ENCODE data around the gene SRSF3. TPM values are rescaled to one million over a fixed set of nuclear protein-coding genes. Genes with fewer than 3 reads are reported as not detected.
"Not testable (repeated sequence)": the region's sequence is repeated elsewhere in the genome, so short reads cannot be mapped to it uniquely, and the experiment has no call there.

The SRSF3 gene
- total RNA-seq, 2 experiments from 2014 or later = 389 to 396 TPM

DNA sequence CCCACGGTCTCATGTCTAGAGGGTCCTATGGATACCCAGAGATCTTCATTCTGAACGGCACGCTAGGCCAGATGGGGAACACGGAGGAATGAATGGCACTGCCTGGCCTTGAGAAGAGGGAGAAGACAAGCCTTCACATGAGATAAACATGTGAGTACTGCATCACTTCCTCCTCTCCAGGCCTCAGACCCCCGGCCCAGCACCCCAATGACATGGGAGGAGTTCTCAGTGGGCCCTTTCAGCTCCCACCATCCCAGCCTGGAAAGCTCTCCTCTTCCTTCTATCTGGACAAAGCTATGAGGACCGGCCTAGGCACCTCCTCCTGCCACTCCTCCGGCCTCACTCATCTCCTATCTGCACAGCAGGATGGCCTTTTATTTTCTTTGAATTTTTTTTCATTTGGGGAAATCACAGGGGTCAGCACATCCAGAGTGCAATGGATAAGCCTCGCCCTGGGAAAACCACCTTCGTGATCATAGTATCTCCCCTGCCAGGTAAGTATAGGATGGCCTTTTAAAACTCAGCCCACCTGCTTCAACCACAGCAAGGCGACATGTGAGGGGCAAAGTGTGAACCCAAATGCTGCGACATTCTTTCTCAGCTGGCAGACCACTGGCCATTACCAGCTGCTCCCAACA is 45.1 kb downstream of the SRSF3 start:
- no peak for DNase-seq
- no peak for ATAC-seq (ENCODE audit: low read depth)
- no peak overlapping the region for H3K4me3 Mint-ChIP-seq
- H3K4me1 Mint-ChIP-seq = no peaks in the 10 kb centered on the region
- H3K27me3 Mint-ChIP-seq = peaks cover 6% of the 10 kb centered on the region
- H3K36me3 Mint-ChIP-seq = no peaks in the 10 kb centered on the region
- H3K9me3 Mint-ChIP-seq = no peaks in the 10 kb centered on the region
- POLR2A ChIA-PET = no interaction called here
- H3K27ac Mint-ChIP-seq = no peak overlapping the region

DNA sequence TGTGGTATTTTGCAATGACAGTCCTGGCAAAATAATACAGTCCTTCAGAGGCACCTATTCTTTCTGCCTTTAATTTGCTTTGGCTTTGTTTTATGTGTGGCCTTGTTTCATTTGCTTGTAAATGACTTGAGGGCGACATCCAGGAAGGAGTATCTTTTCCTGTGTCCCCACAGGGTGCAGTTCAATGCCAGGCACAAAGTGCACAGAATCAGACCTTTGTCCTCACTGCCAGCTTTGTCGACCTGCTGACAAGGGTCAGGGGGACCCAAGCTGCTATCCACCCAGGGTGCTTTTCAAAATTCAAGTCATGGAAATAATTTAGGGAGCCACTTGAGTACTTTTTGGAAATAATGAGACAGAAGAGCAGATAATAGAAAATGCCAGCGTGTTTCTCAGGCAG is 47.4 kb downstream of the SRSF3 start:
- Mint-ChIP-seq H3K4me3 (no peak overlapping the region), H3K27me3 (peaks cover 5% of the 10 kb centered on the region), H3K4me1 (no peaks in the 10 kb centered on the region), H3K36me3 (no peaks in the 10 kb centered on the region), H3K27ac (no peak overlapping the region), H3K9me3 (no peaks in the 10 kb centered on the region)
- DNase-seq = no peak
- POLR2A ChIA-PET = no interaction called here
- ATAC-seq (ENCODE audit: low read depth) = no peak

DNA sequence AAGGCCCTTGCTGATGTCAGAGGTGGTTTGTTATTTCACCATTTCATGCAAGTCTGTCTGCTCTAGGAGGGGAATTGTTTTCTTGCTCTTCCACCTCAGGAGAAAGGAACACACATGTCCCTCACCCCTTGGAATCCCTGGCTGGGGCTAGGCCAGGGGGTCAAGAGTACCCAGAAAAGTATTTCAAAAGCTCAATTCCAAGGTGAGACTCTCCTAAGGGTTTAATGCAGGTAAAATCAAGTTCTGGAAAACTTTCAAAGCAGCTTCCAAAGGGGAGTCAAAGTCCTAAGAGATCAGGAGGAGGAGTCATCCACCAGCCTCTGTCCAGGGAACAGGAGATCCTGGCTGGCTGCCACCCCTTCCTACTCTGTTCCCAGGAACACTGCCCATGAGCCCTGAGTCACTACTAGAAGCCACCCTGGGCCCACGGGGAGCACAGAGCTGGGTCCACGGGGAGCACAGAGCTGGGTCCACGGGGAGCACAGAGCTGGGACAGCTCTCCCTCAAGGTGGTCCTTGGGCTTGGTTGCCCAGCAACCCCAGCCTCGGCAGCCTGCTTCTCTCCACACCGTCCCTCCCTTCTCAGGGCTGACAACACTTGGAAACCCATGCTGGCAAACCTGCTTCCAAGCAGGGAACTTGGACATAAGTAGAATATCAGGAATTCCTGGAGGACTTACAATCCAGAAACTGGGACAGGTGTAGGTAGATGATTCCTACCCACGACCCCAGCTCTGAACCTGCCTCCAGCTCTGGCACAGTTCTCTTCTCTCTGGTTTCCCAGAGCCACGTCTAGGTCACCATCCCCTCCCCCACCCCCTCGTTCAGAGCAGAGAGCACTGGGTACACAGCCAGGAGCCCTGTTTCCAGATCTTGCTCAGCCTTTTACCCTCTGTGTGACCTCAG is 49.0 kb downstream of the SRSF3 start:
- peaks cover 8% of the 10 kb centered on the region for H3K27me3 Mint-ChIP-seq
- H3K36me3 Mint-ChIP-seq = no peaks in the 10 kb centered on the region

DNA sequence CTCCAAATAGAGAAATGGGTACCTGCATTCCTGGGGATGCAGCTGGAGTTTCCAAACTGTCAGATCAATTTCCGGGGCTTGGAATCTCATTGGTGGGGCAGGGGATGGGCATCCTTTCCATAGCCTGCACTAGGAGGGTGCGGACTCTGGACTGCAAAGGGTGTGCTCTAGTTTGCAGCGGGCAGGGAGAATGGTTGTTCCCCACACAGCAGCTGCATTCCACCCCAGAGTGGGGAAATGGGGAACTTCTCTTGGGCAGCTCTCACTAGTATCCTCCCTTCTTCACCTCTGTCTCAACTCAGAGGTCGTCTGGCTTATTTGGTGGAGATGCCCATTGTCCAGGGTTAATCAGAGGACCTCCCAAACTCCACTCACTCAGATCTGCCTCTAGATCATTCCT is 49.8 kb downstream of the SRSF3 start:
- ATAC-seq (ENCODE audit: low read depth) = no peak
- no peak overlapping the region for H3K4me3 Mint-ChIP-seq
- no peaks in the 10 kb centered on the region for H3K4me1 Mint-ChIP-seq
- POLR2A ChIA-PET = no interaction called here
- no peak overlapping the region for H3K27ac Mint-ChIP-seq
- no peaks in the 10 kb centered on the region for H3K36me3 Mint-ChIP-seq
- no peak for DNase-seq
- H3K9me3 Mint-ChIP-seq = no peaks in the 10 kb centered on the region
- peaks cover 8% of the 10 kb centered on the region for H3K27me3 Mint-ChIP-seq

More for the DNA sequence above, 49.0 kb downstream of the SRSF3 start:
- DNase-seq = no peak
- Mint-ChIP-seq H3K4me1 (no peaks in the 10 kb centered on the region), H3K4me3 (no peak overlapping the region), H3K9me3 (no peaks in the 10 kb centered on the region), H3K27ac (no peak overlapping the region)
- no peak for ATAC-seq (ENCODE audit: low read depth)
- POLR2A ChIA-PET = no interaction called here

DNA sequence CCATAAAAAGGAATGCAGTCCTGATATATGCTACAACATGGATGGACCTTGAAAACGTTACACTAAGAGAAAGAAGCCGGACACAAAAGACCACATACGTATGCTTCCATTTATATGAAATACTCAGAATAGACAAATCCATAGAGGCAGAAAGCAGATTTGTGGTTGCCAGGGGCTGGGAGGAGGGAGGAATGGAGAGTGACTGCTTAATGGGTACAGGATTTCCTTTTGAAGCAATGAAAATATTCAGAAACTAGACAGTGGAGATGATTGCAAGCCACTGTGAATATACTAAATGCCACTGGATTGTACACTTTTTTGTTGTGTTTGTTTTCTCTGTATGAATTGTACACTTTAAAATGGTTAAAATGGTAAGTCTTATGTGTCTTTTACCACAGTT is 54.9 kb downstream of the SRSF3 start:
- peaks cover 31% of the 10 kb centered on the region for H3K27me3 Mint-ChIP-seq
- no peaks in the 10 kb centered on the region for H3K9me3 Mint-ChIP-seq
- H3K36me3 Mint-ChIP-seq = no peaks in the 10 kb centered on the region
- no peak for DNase-seq
- no peak overlapping the region for H3K27ac Mint-ChIP-seq
- POLR2A ChIA-PET = no interaction called here
- no peak overlapping the region for H3K4me3 Mint-ChIP-seq
- no peak for ATAC-seq (ENCODE audit: low read depth)
- no peaks in the 10 kb centered on the region for H3K4me1 Mint-ChIP-seq

DNA sequence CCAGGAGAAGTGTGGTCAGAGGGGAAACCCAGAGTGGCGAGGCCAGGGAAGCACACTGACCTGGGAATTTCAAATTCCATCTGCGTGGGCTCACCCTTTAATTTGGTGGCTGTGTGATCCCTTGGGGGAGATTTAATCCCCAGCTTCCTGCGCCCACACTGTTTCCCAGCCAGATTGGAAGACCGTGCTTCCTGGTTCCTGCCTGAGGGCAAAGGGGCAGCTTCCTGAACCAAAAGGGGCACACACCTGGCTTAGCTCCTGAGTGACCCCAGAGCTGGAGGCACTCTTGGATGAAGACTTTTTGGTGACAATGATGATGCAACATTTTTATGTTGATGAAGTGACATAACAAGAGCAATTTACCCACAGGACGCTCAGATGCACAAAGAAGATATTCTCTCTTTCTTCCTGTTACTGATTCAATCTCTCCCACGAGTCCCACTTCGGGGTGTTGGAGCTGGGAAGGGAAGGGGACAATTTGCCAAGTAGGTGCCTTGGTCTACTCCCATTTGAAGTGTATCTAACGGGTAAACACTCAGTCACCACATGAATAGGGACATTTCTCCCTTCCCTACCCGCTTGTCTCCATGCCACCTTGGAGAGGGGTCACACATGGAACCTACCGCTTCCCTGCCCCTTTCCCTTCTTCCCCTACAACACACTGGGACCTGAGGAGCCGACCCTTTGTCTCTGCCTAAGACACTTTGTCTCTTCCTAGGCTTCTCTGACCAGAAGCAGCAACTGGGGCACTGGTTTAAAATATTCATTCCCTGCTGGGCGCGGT is 55.7 kb downstream of the SRSF3 start:
- Mint-ChIP-seq H3K9me3 (no peaks in the 10 kb centered on the region), H3K36me3 (no peaks in the 10 kb centered on the region), H3K4me3 (no peak overlapping the region), H3K27me3 (peaks cover 38% of the 10 kb centered on the region), H3K27ac (no peak overlapping the region), H3K4me1 (no peaks in the 10 kb centered on the region)
- ATAC-seq (ENCODE audit: low read depth) = no peak
- POLR2A ChIA-PET = no interaction called here
- DNase-seq = no peak

DNA sequence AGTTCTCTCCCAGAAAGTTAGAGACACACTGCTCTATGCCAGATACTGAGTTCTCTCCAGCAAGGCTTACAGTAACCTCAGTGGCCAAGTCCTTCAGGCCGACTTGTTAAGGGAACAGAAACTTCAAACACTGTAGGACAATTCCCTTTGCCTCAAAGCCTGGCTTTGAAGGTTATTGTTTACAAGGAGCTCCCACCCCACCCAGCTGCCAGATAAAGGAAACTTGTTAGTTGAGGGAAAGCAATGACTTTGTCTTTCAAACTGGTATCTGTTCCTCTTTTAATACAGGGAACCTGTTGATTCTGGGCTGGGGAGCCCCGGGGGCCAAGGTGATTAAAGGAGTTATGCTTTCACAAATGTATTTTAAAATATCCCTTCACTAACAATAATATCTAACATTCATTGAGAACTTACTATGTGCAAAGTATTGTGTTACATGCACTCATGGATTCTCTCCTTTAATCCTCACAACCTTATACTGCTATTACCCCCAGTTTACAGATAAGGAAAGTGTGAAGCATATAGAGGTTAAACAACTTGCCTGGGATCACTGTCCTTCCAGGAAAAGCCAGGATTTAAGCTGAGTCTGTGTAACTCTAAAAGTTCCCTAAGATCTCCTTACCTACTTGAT is 56.8 kb downstream of the SRSF3 start:
- Mint-ChIP-seq H3K27me3 (peaks cover 45% of the 10 kb centered on the region), H3K9me3 (no peaks in the 10 kb centered on the region), H3K4me3 (no peak overlapping the region), H3K4me1 (peaks cover 4% of the 10 kb centered on the region), H3K27ac (no peak overlapping the region), H3K36me3 (no peaks in the 10 kb centered on the region)
- DNase-seq = no peak
- POLR2A ChIA-PET = no interaction called here
- no peak for ATAC-seq (ENCODE audit: low read depth)

DNA sequence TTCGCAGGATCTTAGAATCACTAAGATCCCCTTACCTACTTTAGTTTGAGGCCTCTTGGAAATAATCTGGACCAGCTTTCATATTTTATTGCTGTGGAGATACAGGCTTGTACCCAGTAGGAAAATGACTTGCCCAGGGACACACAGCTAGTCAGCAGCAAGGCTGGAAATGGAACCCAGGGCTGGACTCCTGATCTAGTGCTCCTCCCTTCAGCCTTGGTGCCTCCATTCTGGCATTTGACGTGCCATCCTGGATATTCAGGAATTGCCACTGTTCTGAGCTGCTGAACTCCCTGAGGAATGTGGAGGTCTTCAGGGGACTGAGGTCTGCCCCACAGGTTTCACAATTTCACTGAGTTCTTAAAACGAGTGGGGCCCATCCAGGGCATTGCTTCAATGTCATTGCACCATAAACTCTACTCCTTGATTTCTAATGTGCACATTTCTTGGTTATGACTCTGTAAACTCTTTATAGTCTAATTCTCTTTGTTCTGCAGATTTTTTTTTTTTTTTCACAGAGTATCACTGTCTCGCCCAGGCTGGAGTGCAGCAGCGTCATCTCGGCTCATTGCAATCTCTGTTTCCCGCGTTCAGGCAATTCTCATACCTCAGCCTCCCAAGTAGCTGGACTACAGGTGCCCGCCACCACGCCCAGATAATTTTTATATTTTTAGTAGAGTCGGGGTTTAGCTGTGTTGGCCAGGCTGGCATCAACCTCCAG is 57.7 kb downstream of the SRSF3 start:
- Mint-ChIP-seq H3K27me3 (peaks cover 49% of the 10 kb centered on the region), H3K9me3 (no peaks in the 10 kb centered on the region), H3K27ac (no peak overlapping the region), H3K4me1 (peaks cover 4% of the 10 kb centered on the region), H3K4me3 (no peak overlapping the region), H3K36me3 (no peaks in the 10 kb centered on the region)
- POLR2A ChIA-PET = no interaction called here
- DNase-seq = no peak
- ATAC-seq (ENCODE audit: low read depth) = no peak

DNA sequence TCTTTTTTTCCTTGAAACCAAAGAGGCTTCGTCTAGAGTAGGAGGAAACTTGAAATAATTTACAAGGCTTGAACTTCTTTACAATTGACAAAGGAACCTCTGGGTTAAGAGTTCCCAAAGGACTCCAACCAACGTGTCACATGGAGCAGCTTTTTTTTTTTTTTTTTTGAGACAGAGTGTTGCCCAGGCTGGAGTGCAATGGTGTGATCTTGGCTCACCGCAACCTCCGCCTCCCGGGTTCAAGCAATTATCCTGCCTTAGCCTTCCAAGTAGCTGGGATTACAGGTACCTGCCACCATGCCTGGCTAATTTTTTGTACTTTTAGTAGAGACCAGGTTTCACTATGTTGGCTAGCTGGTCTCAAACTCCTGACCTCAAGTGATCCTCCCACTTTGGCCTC is 60.3 kb downstream of the SRSF3 start:
- H3K36me3 Mint-ChIP-seq; H3K4me1 Mint-ChIP-seq; H3K27ac Mint-ChIP-seq; ATAC-seq (ENCODE audit: low read depth); H3K9me3 Mint-ChIP-seq; DNase-seq; POLR2A ChIA-PET; H3K4me3 Mint-ChIP-seq: not testable (repeated sequence)
- peaks cover 58% of the 10 kb centered on the region for H3K27me3 Mint-ChIP-seq

Small RNAs within 50 kb of the gene (microRNA-seq; reads per million reads assigned to microRNA genes)
- gene MIR3925 = not detected

Other genes with a start within 250 kb of the SRSF3 start
- 1 to 10 TPM; 8.7 to 9.8 TPM for gene ETV7, start 206.7 kb upstream of the SRSF3 start, total RNA-seq
- gene PXT1, start 151.5 kb upstream of the SRSF3 start, total RNA-seq = under 1 TPM; 0.22 to 0.37 TPM
- gene KCTD20, start 151.4 kb upstream of the SRSF3 start, total RNA-seq = 10 to 100 TPM; 45.7 to 50.0 TPM
- gene STK38, start 46.9 kb upstream of the SRSF3 start, total RNA-seq = 10 to 100 TPM; 86.5 to 95.3 TPM
- gene CDKN1A, start 84.4 kb downstream of the SRSF3 start, total RNA-seq = 10 to 100 TPM; 25.1 to 25.9 TPM
- not detected for gene RAB44, start 103.5 kb downstream of the SRSF3 start, total RNA-seq
- 1 to 10 TPM in 1 of 2 experiments, under 1 TPM in 1; 0.99 to 1.3 TPM for gene CPNE5, start 245.1 kb downstream of the SRSF3 start, total RNA-seq

Data from activated naive CD8-positive, alpha-beta T cell treated with anti-CD3 and anti-CD28 coated beads, Interleukin-2, amount 10 ng/mL, durations not matched to agents 7 days and 5 days (primary cell).